Mesenchymal stem cell (in vitro differentiated cells and primary cell): ENCODE results near the gene ARL15.
A peak's percentile ranks its signal among the peaks of the same experiment; 100 is the strongest.

ENCODE experiments used
- DNase-seq: peaks from one replicate; pipeline ENCODE4 v3.0.0-alpha.2; 2013
- H2AFZ ChIP-seq: one replicate; pipeline ENCODE4 v1.6.1; 2013; ENCODE audit warnings: low read depth, mild to moderate bottlenecking, control low read depth, inconsistent platforms, low read length, moderate library complexity
- H2AK5ac ChIP-seq: 2 replicates; pipeline ENCODE4 v1.6.1; 2013; ENCODE audit warnings: low read length, moderate library complexity, mild to moderate bottlenecking, inconsistent platforms; ENCODE audit not compliant: severe bottlenecking
- H2BK120ac ChIP-seq: one replicate; pipeline ENCODE4 v1.6.1; 2013; ENCODE audit warnings: low read depth, mild to moderate bottlenecking, inconsistent platforms, low read length, moderate library complexity
- H2BK12ac ChIP-seq, 2 experiments: one replicate each; pipeline ENCODE4 v1.6.1; 2013; ENCODE audit warnings: inconsistent platforms in 2 of 2, low read length in 2 of 2, mild to moderate bottlenecking in 2 of 2, moderate library complexity in 2 of 2, control low read depth in 1 of 2
- H2BK15ac ChIP-seq: one replicate; pipeline ENCODE4 v1.6.1; 2013; ENCODE audit warnings: mild to moderate bottlenecking, low read depth, inconsistent platforms; ENCODE audit not compliant: poor library complexity, severe bottlenecking
- H2BK5ac ChIP-seq: 2 replicates; pipeline ENCODE4 v1.6.1; 2013; ENCODE audit warnings: low read depth, mild to moderate bottlenecking, low read length, control low read depth, inconsistent platforms; ENCODE audit not compliant: poor library complexity, severe bottlenecking
- H3K14ac ChIP-seq, 2 experiments: one replicate each; pipeline ENCODE4 v1.6.1; 2013; ENCODE audit warnings: inconsistent platforms in 2 of 2, low read length in 2 of 2, control low read depth in 1 of 2, mild to moderate bottlenecking in 1 of 2, moderate library complexity in 1 of 2
- H3K18ac ChIP-seq, 2 experiments: one replicate each; pipeline ENCODE4 v1.6.1; 2013; ENCODE audit warnings: inconsistent platforms in 2 of 2, low read length in 2 of 2, control low read depth in 1 of 2, low read depth in 1 of 2, mild to moderate bottlenecking in 1 of 2
- H3K23ac ChIP-seq, 2 experiments: one replicate each; pipeline ENCODE4 v1.6.1; 2013; ENCODE audit warnings: inconsistent platforms in 2 of 2, low read length in 2 of 2, mild to moderate bottlenecking in 2 of 2, moderate library complexity in 2 of 2, control low read depth in 1 of 2
- H3K27ac ChIP-seq: 2 replicates; pipeline ENCODE4 v1.5.1; 2013; ENCODE audit warnings: mild to moderate bottlenecking, moderate library complexity, low read length, control low read depth, inconsistent platforms; ENCODE audit not compliant: poor library complexity, severe bottlenecking
- H3K27me3 ChIP-seq, 2 experiments: 2 replicates each; pipeline versions ENCODE4 v1.6.1 to v1.7.0; 2013; ENCODE audit warnings: low read length in 2 of 2, mild to moderate bottlenecking in 2 of 2, moderate library complexity in 2 of 2, control low read depth in 1 of 2, inconsistent platforms in 1 of 2; ENCODE audit not compliant: control insufficient read depth in 1 of 2, insufficient read depth in 1 of 2
- H3K36me3 ChIP-seq, 2 experiments: 2 replicates each; pipeline versions ENCODE4 v1.6.1 to v1.7.0; 2013; ENCODE audit warnings: low read length in 2 of 2, control low read depth in 1 of 2, inconsistent platforms in 1 of 2, low read depth in 1 of 2, mild to moderate bottlenecking in 1 of 2; ENCODE audit not compliant: insufficient read depth in 2 of 2, control insufficient read depth in 1 of 2
- H3K4ac ChIP-seq, 2 experiments: one replicate each; pipeline ENCODE4 v1.6.1; 2013; ENCODE audit warnings: inconsistent platforms in 2 of 2, low read length in 2 of 2, mild to moderate bottlenecking in 2 of 2, moderate library complexity in 2 of 2, control low read depth in 1 of 2, low read depth in 1 of 2
- H3K4me1 ChIP-seq: 2 replicates; pipeline ENCODE4 v1.6.1; 2013; ENCODE audit warnings: low read depth, low read length, control low read depth; ENCODE audit not compliant: control insufficient read depth, insufficient read depth
- H3K4me2 ChIP-seq: 2 replicates; pipeline ENCODE4 v1.6.1; 2013; ENCODE audit warnings: low read length, mild to moderate bottlenecking, inconsistent platforms; ENCODE audit not compliant: poor library complexity, severe bottlenecking
- H3K4me3 ChIP-seq, 2 experiments: 2 replicates each; pipeline versions ENCODE4 v1.5.1 to v1.7.0; 2013; ENCODE audit warnings: low read length in 2 of 2, mild to moderate bottlenecking in 2 of 2, control low read depth in 1 of 2, low read depth in 1 of 2; ENCODE audit not compliant: insufficient read depth in 1 of 2
- H3K79me1 ChIP-seq: replicated peaks from 2 replicates; pipeline ENCODE4 v1.6.1; 2013; ENCODE audit warnings: mild to moderate bottlenecking, control low read depth, low read length, inconsistent platforms; ENCODE audit not compliant: poor library complexity, severe bottlenecking
- H3K9ac ChIP-seq: 2 replicates; pipeline ENCODE4 v1.7.0; 2013; ENCODE audit warnings: mild to moderate bottlenecking, low read length, moderate library complexity
- H3K9me3 ChIP-seq: 2 replicates; pipeline ENCODE4 v1.7.0; 2013; ENCODE audit warnings: mild to moderate bottlenecking, low read length; ENCODE audit not compliant: control insufficient read depth
- H4K8ac ChIP-seq: one replicate; pipeline ENCODE4 v1.6.1; 2013; ENCODE audit warnings: inconsistent platforms, mild to moderate bottlenecking, low read length, moderate library complexity
- H4K91ac ChIP-seq: one replicate; pipeline ENCODE4 v1.6.1; 2013; ENCODE audit warnings: mild to moderate bottlenecking, low read length, inconsistent platforms
- WGBS: methylation state at CpG from one replicate; pipeline ENCODE4 v1.1.7; 2013; ENCODE audit warnings: mixed read lengths; 5-methylcytosine and 5-hydroxymethylcytosine counted together

ARL15 gene

GRCh38 chr5:54281960-54282692, 28.2 kb downstream of the ARL15 start:
- Histone ChIP-seq H3K4me2 (no peak overlapping the region), H3K4me1 (peaks cover 4% of the 10 kb centered on the region), H3K27me3 (no peaks in the 10 kb centered on the region), H2AK5ac (no peak overlapping the region), H2BK5ac (no peak overlapping the region), H3K9me3 (peaks cover 9% of the 10 kb centered on the region), H4K8ac (no peak overlapping the region), H3K4ac (no peak overlapping the region), H3K4me3 (no peak overlapping the region), H4K91ac (no peak overlapping the region), H2BK120ac (no peak overlapping the region), H2AFZ (no peak overlapping the region), H2BK15ac (no peak overlapping the region), H3K36me3 (no peaks in the 10 kb centered on the region), H2BK12ac (no peak overlapping the region), H3K14ac (no peak overlapping the region), H3K18ac (no peak overlapping the region), H3K9ac (no peak overlapping the region), H3K23ac (no peak overlapping the region), H3K27ac (no peak overlapping the region), H3K79me1 (peaks cover 24% of the 10 kb centered on the region)
- no peak for DNase-seq
- WGBS, result 75% methylated on average over 2 of the region's 3 CpGs

GRCh38 chr5:54279960-54280359, 30.4 kb downstream of the ARL15 start:
- no peaks in the 10 kb centered on the region for H3K27me3 ChIP-seq
- no peak overlapping the region for H3K4ac ChIP-seq
- 100% methylated on average over 2 of the region's 3 CpGs for WGBS
- no peak overlapping the region for H3K4me2 ChIP-seq
- H2AK5ac ChIP-seq, result no peak overlapping the region
- no peak overlapping the region for H4K8ac ChIP-seq
- H3K79me1 ChIP-seq, result peaks cover 16% of the 10 kb centered on the region
- no peak for DNase-seq
- no peak overlapping the region for H4K91ac ChIP-seq
- no peak overlapping the region for H3K9ac ChIP-seq
- H3K4me3 ChIP-seq, result no peak overlapping the region
- no peak overlapping the region for H2BK5ac ChIP-seq
- no peaks in the 10 kb centered on the region for H3K9me3 ChIP-seq
- H3K18ac ChIP-seq, result no peak overlapping the region
- H2BK15ac ChIP-seq, result no peak overlapping the region
- H2BK12ac ChIP-seq, result no peak overlapping the region
- no peak overlapping the region for H3K27ac ChIP-seq
- H3K23ac ChIP-seq, result no peak overlapping the region
- H3K4me1 ChIP-seq, result peaks cover 5% of the 10 kb centered on the region
- no peak overlapping the region for H2AFZ ChIP-seq
- no peaks in the 10 kb centered on the region for H3K36me3 ChIP-seq
- no peak overlapping the region for H3K14ac ChIP-seq
- H2BK120ac ChIP-seq, result no peak overlapping the region

- H3K27ac ChIP-seq, result no peak overlapping the region
- H3K23ac ChIP-seq, result no peak overlapping the region
- no peak overlapping the region for H2AFZ ChIP-seq
- no peak overlapping the region for H3K4me3 ChIP-seq
- H3K4ac ChIP-seq, result no peak overlapping the region
- no peak overlapping the region for H3K9ac ChIP-seq
- H3K4me2 ChIP-seq, result no peak overlapping the region
- peaks cover 16% of the 10 kb centered on the region for H3K79me1 ChIP-seq
- H3K9me3 ChIP-seq, result no peaks in the 10 kb centered on the region
- peaks cover 5% of the 10 kb centered on the region for H3K4me1 ChIP-seq
- no peaks in the 10 kb centered on the region for H3K27me3 ChIP-seq
- DNase-seq, result no peak
- H2BK15ac ChIP-seq, result no peak overlapping the region
- WGBS, result 79% methylated on average over 4 of the region's 4 CpGs
- no peak overlapping the region for H4K8ac ChIP-seq
- no peak overlapping the region for H3K14ac ChIP-seq
- H3K36me3 ChIP-seq, result no peaks in the 10 kb centered on the region
- no peak overlapping the region for H2AK5ac ChIP-seq
- H2BK120ac ChIP-seq, result no peak overlapping the region
- no peak overlapping the region for H2BK5ac ChIP-seq
- no peak overlapping the region for H2BK12ac ChIP-seq
- H3K18ac ChIP-seq, result no peak overlapping the region
- no peak overlapping the region for H4K91ac ChIP-seq
Observed at GRCh38 chr5:54278979-54279717, 31.2 kb downstream of the ARL15 start.

GRCh38 chr5:54278036-54278830, 32.1 kb downstream of the ARL15 start:
- Histone ChIP-seq H2BK5ac (no peak overlapping the region), H3K9ac (no peak overlapping the region), H2AFZ (no peak overlapping the region), H3K4me2 (no peak overlapping the region), H4K91ac (no peak overlapping the region), H2AK5ac (no peak overlapping the region), H3K27ac (peak overlapping the region; percentile 9), H3K36me3 (no peaks in the 10 kb centered on the region), H3K9me3 (no peaks in the 10 kb centered on the region), H2BK120ac (no peak overlapping the region), H3K23ac (no peak overlapping the region), H3K18ac (no peak overlapping the region), H3K27me3 (no peaks in the 10 kb centered on the region), H2BK12ac (no peak overlapping the region), H3K4me3 (no peak overlapping the region), H4K8ac (no peak overlapping the region), H3K4me1 (peaks cover 7% of the 10 kb centered on the region), H3K14ac (no peak overlapping the region), H2BK15ac (no peak overlapping the region), H3K79me1 (peaks cover 13% of the 10 kb centered on the region), H3K4ac (no peak overlapping the region)
- DNase-seq, result no peak
- 90% methylated on average over 1 of the region's 3 CpGs for WGBS
